OCI-LY7 (cell line): ENCODE measurements around the gene FOXF1. TPM values are rescaled to one million over a fixed set of nuclear protein-coding genes. Genes with fewer than 3 reads are reported as not detected.

Experiments used
- BruUV-seq: library from RNA; stranded (reverse); fragments of 400-500 nt; replicated peaks from 2 replicates; lab custom pipeline; 2021; lab: Mats Ljungman, UMichigan
- CTCF ChIA-PET: fragments of 300-600 bp; sonication (Branson Sonifier 250); formaldehyde crosslinking; loops from one replicate; lab custom pipeline; 2022; ENCODE audit warnings: antibody characterized with exemption; ENCODE audit not compliant: unreplicated experiment; lab: Charles Lee
- POLR2A ChIA-PET: fragments of 300-600 bp; sonication (Branson Sonifier 250); formaldehyde crosslinking; loops from one replicate; lab custom pipeline; 2022; ENCODE audit warnings: antibody characterized with exemption; lab: Charles Lee
- DNase-seq: peaks from one replicate; pipeline ENCODE4 v3.0.0-alpha.2; 2015; ENCODE audit warnings: low spot score
- H2AFZ ChIP-seq: fragments of 200-600 bp; sonication (generic), shearing (Covaris generic); 2 replicates; pipeline ENCODE4 v1.6.1; 2014; ENCODE audit warnings: mild to moderate bottlenecking, antibody characterized with exemption, low read length, moderate library complexity
- H3K27ac ChIP-seq: fragments of 200-600 bp; sonication (generic); 2 replicates; pipeline ENCODE4 v1.5.1; 2014; ENCODE audit warnings: mixed run types, low read depth, mild to moderate bottlenecking, moderate library complexity, low read length, inconsistent platforms; ENCODE audit not compliant: poor library complexity, severe bottlenecking
- H3K36me3 ChIP-seq: fragments of 200-600 bp; sonication (generic); 2 replicates; pipeline ENCODE4 v1.6.1; 2014; ENCODE audit warnings: mild to moderate bottlenecking, antibody characterized with exemption, low read length, moderate library complexity, mixed read lengths; ENCODE audit not compliant: insufficient read depth
- H3K4me1 ChIP-seq: fragments of 200-600 bp; sonication (generic); 2 replicates; pipeline ENCODE4 v1.5.1; 2014; ENCODE audit warnings: mild to moderate bottlenecking, low read length; ENCODE audit not compliant: insufficient read depth, poor library complexity, severe bottlenecking
- H3K4me2 ChIP-seq: fragments of 200-600 bp; sonication (generic); 2 replicates; pipeline ENCODE4 v1.6.1; 2014; ENCODE audit warnings: mild to moderate bottlenecking, low read length
- H3K4me3 ChIP-seq: fragments of 200-600 bp; sonication (generic); 2 replicates; pipeline ENCODE4 v1.5.1; 2014; ENCODE audit warnings: mild to moderate bottlenecking, low read depth, low read length; ENCODE audit not compliant: poor library complexity, severe bottlenecking
- H3K79me2 ChIP-seq: fragments of 200-600 bp; sonication (generic); 2 replicates; pipeline ENCODE4 v1.6.1; 2016; ENCODE audit warnings: low read depth, mild to moderate bottlenecking, low read length, moderate library complexity, mixed read lengths; ENCODE audit not compliant: insufficient read depth
- H3K9me2 ChIP-seq: fragments of 200-600 bp; sonication (generic); 2 replicates; pipeline ENCODE4 v1.6.1; 2016; ENCODE audit warnings: mild to moderate bottlenecking, low read length, mixed read lengths; ENCODE audit not compliant: insufficient read depth
- H3K9me3 ChIP-seq: fragments of 200-600 bp; sonication (generic); 2 replicates; pipeline ENCODE4 v1.6.1; 2014; ENCODE audit warnings: mild to moderate bottlenecking, mixed run types, low read length, mixed read lengths
- H4K20me1 ChIP-seq: fragments of 200-600 bp; sonication (generic); 2 replicates; pipeline ENCODE4 v1.6.1; 2014; ENCODE audit warnings: mild to moderate bottlenecking, antibody characterized with exemption, low read length, moderate library complexity, mixed read lengths; ENCODE audit not compliant: insufficient read depth
- EZH2phosphoT487 ChIP-seq: fragments of 200-600 bp; sonication (generic); IDR thresholded peaks from 2 replicates; pipeline ENCODE4 v1.6.1; 2018; ENCODE audit warnings: low read depth, borderline replicate concordance, mild to moderate bottlenecking, mixed run types, antibody characterized with exemption, low read length, moderate library complexity, mixed read lengths
- intact Hi-C: fragments of 100-400 bp; cut with micrococcal nuclease; formaldehyde crosslinking; loops from one replicate; pipeline ENCODE4 v1.10.0; 2022; ENCODE audit not compliant: unreplicated experiment
- total RNA-seq, 2 experiments: library from RNA; depleted of rRNA in 1 of 2; stranded (reverse); fragments of >200 nt in 1 of 2; shearing (Covaris generic) in 1 of 2; gene quantifications; 2 replicates each; pipeline ENCODE4 v1.2.3, GENCODE V29; 2014 to 2022
- TF ChIP-seq, protein P1 (sequence below): fragments of 200-600 bp; sonication (generic); conservative IDR thresholded peaks from 2 replicates; pipeline ENCODE4 v1.5.1; 2014; ENCODE audit warnings: mild to moderate bottlenecking, antibody characterized with exemption, low read length, moderate library complexity, mixed read lengths

FOXF1 gene
- total RNA-seq, 2 experiments from 2014 or later: not detected

DNA sequence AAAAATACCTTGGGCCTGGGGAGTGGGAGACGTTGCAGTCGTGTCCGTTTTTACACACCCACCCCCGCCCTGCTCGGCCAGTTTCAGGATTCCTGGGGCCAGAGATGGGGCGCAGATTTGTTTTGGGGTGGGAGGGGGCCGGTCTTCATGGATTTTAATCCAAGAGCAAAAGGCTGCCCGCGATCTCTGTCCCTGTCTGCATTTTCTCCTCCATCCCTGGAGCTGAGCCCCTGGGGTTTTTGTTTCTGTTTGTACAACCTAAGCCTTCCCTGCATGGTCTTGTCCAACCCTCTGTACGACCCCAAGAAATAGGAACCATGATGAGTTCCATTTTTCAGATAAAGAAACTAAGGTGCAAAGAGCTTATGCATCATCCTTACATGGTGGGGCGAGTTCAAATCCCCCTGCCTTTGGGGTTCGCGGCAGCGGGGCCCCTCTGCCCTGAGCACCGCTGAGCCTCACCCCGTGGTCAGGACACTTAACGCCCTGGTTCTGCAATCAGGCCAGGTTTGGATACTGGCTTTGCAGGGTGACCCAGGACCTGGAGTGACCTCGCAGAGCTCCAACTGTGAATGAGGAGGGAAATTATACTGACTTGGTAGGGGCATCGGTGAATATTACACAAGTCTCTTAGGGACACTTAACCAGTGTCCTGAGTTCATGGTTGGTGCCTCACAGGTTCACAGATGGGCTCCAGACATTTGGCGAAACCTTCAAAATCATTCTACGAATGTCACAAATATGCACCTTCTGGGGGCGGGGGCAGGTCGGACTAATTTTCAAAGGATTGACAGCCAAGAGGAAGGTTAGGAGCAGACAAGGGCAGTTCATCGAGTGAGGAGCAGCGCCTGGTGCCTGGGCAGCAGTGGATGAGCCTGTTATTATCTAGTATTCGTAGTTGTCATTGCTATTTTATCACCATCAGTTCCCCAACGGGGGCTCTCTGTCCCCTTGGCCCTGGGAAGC lies 4.1 kb upstream of the FOXF1 start:
- no peaks in the 10 kb centered on the region for H4K20me1 ChIP-seq
- no peak overlapping the region for H3K4me2 ChIP-seq
- no peaks in the 10 kb centered on the region for H3K4me1 ChIP-seq
- ChIA-PET CTCF (no interaction called here), POLR2A (interaction anchor here (0.6 kb wide), 1 partner anchor 427 kb away, joined by 4 read pairs; no protein-coding TSS in a partner anchor)
- TF ChIP-seq, protein P1, sequence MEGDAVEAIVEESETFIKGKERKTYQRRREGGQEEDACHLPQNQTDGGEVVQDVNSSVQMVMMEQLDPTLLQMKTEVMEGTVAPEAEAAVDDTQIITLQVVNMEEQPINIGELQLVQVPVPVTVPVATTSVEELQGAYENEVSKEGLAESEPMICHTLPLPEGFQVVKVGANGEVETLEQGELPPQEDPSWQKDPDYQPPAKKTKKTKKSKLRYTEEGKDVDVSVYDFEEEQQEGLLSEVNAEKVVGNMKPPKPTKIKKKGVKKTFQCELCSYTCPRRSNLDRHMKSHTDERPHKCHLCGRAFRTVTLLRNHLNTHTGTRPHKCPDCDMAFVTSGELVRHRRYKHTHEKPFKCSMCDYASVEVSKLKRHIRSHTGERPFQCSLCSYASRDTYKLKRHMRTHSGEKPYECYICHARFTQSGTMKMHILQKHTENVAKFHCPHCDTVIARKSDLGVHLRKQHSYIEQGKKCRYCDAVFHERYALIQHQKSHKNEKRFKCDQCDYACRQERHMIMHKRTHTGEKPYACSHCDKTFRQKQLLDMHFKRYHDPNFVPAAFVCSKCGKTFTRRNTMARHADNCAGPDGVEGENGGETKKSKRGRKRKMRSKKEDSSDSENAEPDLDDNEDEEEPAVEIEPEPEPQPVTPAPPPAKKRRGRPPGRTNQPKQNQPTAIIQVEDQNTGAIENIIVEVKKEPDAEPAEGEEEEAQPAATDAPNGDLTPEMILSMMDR: no peak
- TF ChIP-seq EZH2phosphoT487: no peak
- no peaks in the 10 kb centered on the region for H3K79me2 ChIP-seq
- intact Hi-C loops: no loop called here
- H2AFZ ChIP-seq: no peak overlapping the region
- no peak for DNase-seq
- H3K4me3 ChIP-seq: no peak overlapping the region
- no peaks in the 10 kb centered on the region for H3K9me2 ChIP-seq
- no TSS peak for BruUV-seq
- no peaks in the 10 kb centered on the region for H3K36me3 ChIP-seq
- H3K27ac ChIP-seq: no peak overlapping the region
- H3K9me3 ChIP-seq: no peaks in the 10 kb centered on the region

DNA sequence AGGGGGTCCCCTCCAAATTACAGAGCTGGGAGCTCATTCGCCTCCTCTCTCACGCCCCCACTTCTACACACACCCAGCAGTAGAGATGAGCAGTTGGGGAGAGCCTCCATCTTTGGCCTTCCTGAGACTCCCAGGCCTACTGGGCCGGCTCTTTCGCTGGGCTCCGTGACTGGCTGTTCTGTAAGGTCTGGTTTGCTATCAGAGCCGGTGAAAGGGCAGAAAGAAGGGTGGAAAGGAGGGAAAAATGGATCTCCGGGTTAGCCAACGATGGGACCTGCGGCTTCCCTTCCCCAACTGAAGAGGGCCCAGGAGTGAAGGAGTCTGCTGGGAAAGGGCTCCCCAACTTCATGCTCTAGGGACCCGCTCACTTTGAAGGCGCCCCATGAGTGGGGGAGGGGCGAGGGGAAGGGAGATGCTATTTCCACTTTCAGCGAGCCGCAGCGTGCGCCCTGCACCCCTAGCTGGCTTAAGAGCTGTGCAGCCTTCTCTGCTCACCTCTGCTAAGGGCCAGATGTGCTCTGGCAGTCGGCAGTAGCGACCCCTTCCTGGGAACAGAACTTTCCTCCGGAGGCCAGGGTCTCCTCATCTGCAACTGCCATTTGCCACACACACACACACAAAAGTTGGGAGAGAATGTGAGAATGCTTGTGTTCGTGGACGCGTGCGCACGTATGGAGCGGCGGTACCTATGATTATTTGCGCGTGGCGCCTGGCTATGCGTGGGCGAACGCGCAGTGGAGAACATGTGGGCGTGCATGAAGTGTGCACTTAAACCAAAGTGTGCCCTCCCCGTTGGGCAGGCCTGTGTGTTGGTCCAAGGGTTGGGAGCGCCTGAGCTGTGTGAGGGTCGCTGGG lies 2.9 kb upstream of the FOXF1 start:
- H3K9me3 ChIP-seq: no peaks in the 10 kb centered on the region
- H3K4me1 ChIP-seq: no peaks in the 10 kb centered on the region
- no peaks in the 10 kb centered on the region for H3K9me2 ChIP-seq
- H3K79me2 ChIP-seq: no peaks in the 10 kb centered on the region
- no peak overlapping the region for H3K4me2 ChIP-seq
- no TSS peak for BruUV-seq
- TF ChIP-seq EZH2phosphoT487: no peak
- TF ChIP-seq, protein P1: no peak
- no peak overlapping the region for H3K4me3 ChIP-seq
- intact Hi-C loops: no loop called here
- no peak for DNase-seq
- no peak overlapping the region for H3K27ac ChIP-seq
- ChIA-PET POLR2A (no interaction called here), CTCF (no interaction called here)
- H3K36me3 ChIP-seq: no peaks in the 10 kb centered on the region
- H2AFZ ChIP-seq: no peak overlapping the region
- H4K20me1 ChIP-seq: no peaks in the 10 kb centered on the region
